ENCODE data around the gene P2RY6. TPM values are rescaled to one million over a fixed set of nuclear protein-coding genes. Genes with fewer than 3 reads are reported as not detected.

Gene P2RY6
- total RNA-seq, 2 experiments from 2014 or later: not detected

GRCh38 chr11:73325036-73325981, 53.2 kb downstream of the P2RY6 start:
- intact Hi-C loops (cut with micrococcal nuclease; ENCODE audit: unreplicated experiment): no loop called here
- no peaks in the 10 kb centered on the region for H3K36me3 ChIP-seq (ENCODE audit: insufficient read depth, low read length)
- ChIA-PET CTCF (ENCODE audit: unreplicated experiment) (no interaction called here), POLR2A (interaction anchor here (0.6 kb wide), 1 partner anchor 72 kb away, joined by 3 read pairs; no protein-coding TSS in a partner anchor)
- peak overlapping the region; percentile 45 for H2AFZ ChIP-seq (ENCODE audit: low read length)
- no peak overlapping the region for H3K27ac ChIP-seq (ENCODE audit: low read depth, low read length, poor library complexity, severe bottlenecking)
- H3K9me3 ChIP-seq (ENCODE audit: low read length): no peaks in the 10 kb centered on the region
- H3K79me2 ChIP-seq (ENCODE audit: insufficient read depth, low read depth, low read length): no peaks in the 10 kb centered on the region
- H4K20me1 ChIP-seq (ENCODE audit: insufficient read depth, low read length): no peaks in the 10 kb centered on the region
- BruUV-seq (replicated peaks): no TSS peak
- H3K4me3 ChIP-seq (ENCODE audit: low read depth, low read length, poor library complexity, severe bottlenecking): no peak overlapping the region
- DNase-seq (ENCODE audit: low spot score): no peak
- H3K4me2 ChIP-seq (ENCODE audit: low read length): no peak overlapping the region
- H3K4me1 ChIP-seq (ENCODE audit: insufficient read depth, low read length, poor library complexity, severe bottlenecking): peaks cover 39% of the 10 kb centered on the region
- TF ChIP-seq CTCF (conservative IDR thresholded peaks at IDR 0.05; ENCODE audit: low read length): no peak
- TF ChIP-seq EZH2phosphoT487 (IDR thresholded peaks at IDR 0.05; ENCODE audit: borderline replicate concordance, low read depth, low read length): no peak
- H3K9me2 ChIP-seq (ENCODE audit: insufficient read depth, low read length): no peaks in the 10 kb centered on the region

GRCh38 chr11:73326929-73327811, 55.0 kb downstream of the P2RY6 start:
- Histone ChIP-seq H2AFZ (ENCODE audit: low read length) (no peak overlapping the region), H3K9me3 (ENCODE audit: low read length) (no peaks in the 10 kb centered on the region), H3K79me2 (ENCODE audit: insufficient read depth, low read depth, low read length) (no peaks in the 10 kb centered on the region), H3K36me3 (ENCODE audit: insufficient read depth, low read length) (no peaks in the 10 kb centered on the region), H3K9me2 (ENCODE audit: insufficient read depth, low read length) (no peaks in the 10 kb centered on the region), H3K27ac (ENCODE audit: low read depth, low read length, poor library complexity, severe bottlenecking) (no peak overlapping the region), H3K4me1 (ENCODE audit: insufficient read depth, low read length, poor library complexity, severe bottlenecking) (peaks cover 30% of the 10 kb centered on the region), H4K20me1 (ENCODE audit: insufficient read depth, low read length) (no peaks in the 10 kb centered on the region), H3K4me2 (ENCODE audit: low read length) (no peak overlapping the region), H3K4me3 (ENCODE audit: low read depth, low read length, poor library complexity, severe bottlenecking) (no peak overlapping the region)
- ChIA-PET POLR2A (no interaction called here), CTCF (ENCODE audit: unreplicated experiment) (interaction anchor here (0.6 kb wide), 1 partner anchor 9 kb away, joined by 3 read pairs; no protein-coding TSS in a partner anchor)
- no peak for TF ChIP-seq EZH2phosphoT487 (IDR thresholded peaks at IDR 0.05; ENCODE audit: borderline replicate concordance, low read depth, low read length)
- TF ChIP-seq CTCF (conservative IDR thresholded peaks at IDR 0.05; ENCODE audit: low read length): no peak
- BruUV-seq (replicated peaks): no TSS peak
- intact Hi-C loops (cut with micrococcal nuclease; ENCODE audit: unreplicated experiment): no loop called here
- DNase-seq (ENCODE audit: low spot score): no peak
